Measurements from ENCODE around the gene GTF3C5.

GRCh38 chr9:133003071-133003461, 27.7 kb upstream of the GTF3C5 start:
- TF ChIP-seq POLR2AphosphoS5 (IDR thresholded peaks at IDR 0.05; ENCODE audit: low read depth, low read length) (no peak), TAF1 (IDR thresholded peaks at IDR 0.05; ENCODE audit: borderline replicate concordance, insufficient read depth, low read length) (no peak)

All from PFSK-1 (cell line).